Natural killer cell (primary cell): Measurements from ENCODE around the gene NTM. TPM values are rescaled to one million over a fixed set of nuclear protein-coding genes. Genes with fewer than 3 reads are reported as not detected.

Source experiments
- ATAC-seq, 3 donors: fragments of 150-1000 bp in 2 of 3; fragments of 200-7000 bp in 1 of 3; cut with Tn5 transposase; 1 replicate in 1 of 3; 2 replicates in 2 of 3; pipeline ENCODE4 v1.10.0; 2021; ENCODE audit warnings: mild to moderate bottlenecking in 2 of 3, moderate library complexity in 2 of 3
- DNase-seq, 2 donors: peaks; one replicate each; pipeline versions ENCODE4 v3.0.0 to v3.0.0-alpha.2; 2013 to 2021; ENCODE audit warnings: mixed read lengths in 1 of 2
- H3K27ac ChIP-seq: one replicate; pipeline ENCODE4 v1.5.1; 2013; ENCODE audit warnings: mild to moderate bottlenecking, low read length
- H3K27me3 ChIP-seq: one replicate; pipeline ENCODE4 v1.6.1; 2013; ENCODE audit warnings: low read length; ENCODE audit not compliant: control insufficient read depth, insufficient read depth
- H3K36me3 ChIP-seq: one replicate; pipeline ENCODE4 v1.6.1; 2013; ENCODE audit warnings: low read length; ENCODE audit not compliant: control insufficient read depth, insufficient read depth
- H3K4me1 ChIP-seq: one replicate; pipeline ENCODE4 v1.6.1; 2013; ENCODE audit warnings: low read length; ENCODE audit not compliant: control insufficient read depth, insufficient read depth
- H3K4me3 ChIP-seq: one replicate; pipeline ENCODE4 v1.5.1; 2013; ENCODE audit warnings: low read length
- H3K9me3 ChIP-seq: one replicate; pipeline ENCODE4 v1.6.1; 2013; ENCODE audit warnings: low read length; ENCODE audit not compliant: control insufficient read depth, insufficient read depth
- H3K27ac Mint-ChIP-seq, 2 donors: one replicate each; pipeline ENCODE4 v1.8.0; 2022; ENCODE audit warnings: mild to moderate bottlenecking in 2 of 2, mixed read lengths in 2 of 2, moderate library complexity in 1 of 2
- H3K27me3 Mint-ChIP-seq, 2 donors: one replicate each; pipeline ENCODE4 v1.8.0; 2022; ENCODE audit warnings: low read depth in 2 of 2, mixed read lengths in 2 of 2
- H3K36me3 Mint-ChIP-seq: one replicate; pipeline ENCODE4 v1.8.0; 2022; ENCODE audit warnings: mixed read lengths
- H3K4me1 Mint-ChIP-seq, 2 donors: one replicate each; pipeline ENCODE4 v1.8.0; 2022; ENCODE audit warnings: mixed read lengths in 2 of 2
- H3K4me3 Mint-ChIP-seq: one replicate; pipeline ENCODE4 v1.8.0; 2022; ENCODE audit warnings: mild to moderate bottlenecking, moderate library complexity, mixed read lengths
- H3K9me3 Mint-ChIP-seq, 2 donors: one replicate each; pipeline ENCODE4 v1.8.0; 2022; ENCODE audit warnings: mixed read lengths in 2 of 2
- WGBS: methylation state at CpG from one replicate; pipeline ENCODE4 v1.1.7; 2013; ENCODE audit warnings: missing lambda C conversion rate; ENCODE audit not compliant: insufficient coverage; 5-methylcytosine and 5-hydroxymethylcytosine counted together
- intact Hi-C: fragments of 100-400 bp; cut with micrococcal nuclease; formaldehyde crosslinking; loops from one replicate; pipeline ENCODE4 v1.14.2; 2022
- total RNA-seq, 4 donors: library from RNA; stranded (reverse); fragments of 120-200 nt in 1 of 4; gene quantifications; one replicate each; pipeline versions ENCODE4 v1.2.3 to v1.2.4, GENCODE V29; 2013 to 2022
- TF ChIP-seq, protein P1 (sequence below): fragments of 200-600 bp; IDR thresholded peaks from one replicate; pipeline ENCODE4 v1.8.0; 2022; ENCODE audit warnings: antibody characterized with exemption

NTM gene
- total RNA-seq, 3 donors from 2014 or later (not counting 1 experiment from before 2014, with no cell fraction given): not detected

DNA sequence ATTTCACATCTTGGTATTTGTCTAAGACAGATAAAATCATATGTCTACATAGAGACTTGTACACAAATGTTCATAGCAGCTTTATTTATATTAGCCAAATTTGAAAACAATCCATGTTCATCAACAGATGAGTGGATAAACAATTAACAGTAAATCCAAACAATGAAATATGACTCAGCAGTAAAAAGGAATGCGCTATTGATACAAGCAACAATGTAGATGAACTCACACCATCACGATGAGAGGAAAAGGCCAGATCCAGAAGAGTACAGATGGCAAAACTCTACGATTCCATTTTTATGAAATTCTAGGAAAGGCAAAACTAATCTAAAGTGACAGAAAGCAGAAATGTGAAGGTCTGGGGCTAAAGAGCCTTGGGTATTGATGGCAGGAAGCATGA lies 384.3 kb downstream of the NTM start:
- Histone ChIP-seq H3K27ac (no peak overlapping the region), H3K4me1 (no peaks in the 10 kb centered on the region), H3K9me3 (no peaks in the 10 kb centered on the region), H3K4me3 (no peak overlapping the region), H3K36me3 (no peaks in the 10 kb centered on the region), H3K27me3 (no peaks in the 10 kb centered on the region)
- DNase-seq (no peak), ATAC-seq (no peak)
- TF ChIP-seq, protein P1, sequence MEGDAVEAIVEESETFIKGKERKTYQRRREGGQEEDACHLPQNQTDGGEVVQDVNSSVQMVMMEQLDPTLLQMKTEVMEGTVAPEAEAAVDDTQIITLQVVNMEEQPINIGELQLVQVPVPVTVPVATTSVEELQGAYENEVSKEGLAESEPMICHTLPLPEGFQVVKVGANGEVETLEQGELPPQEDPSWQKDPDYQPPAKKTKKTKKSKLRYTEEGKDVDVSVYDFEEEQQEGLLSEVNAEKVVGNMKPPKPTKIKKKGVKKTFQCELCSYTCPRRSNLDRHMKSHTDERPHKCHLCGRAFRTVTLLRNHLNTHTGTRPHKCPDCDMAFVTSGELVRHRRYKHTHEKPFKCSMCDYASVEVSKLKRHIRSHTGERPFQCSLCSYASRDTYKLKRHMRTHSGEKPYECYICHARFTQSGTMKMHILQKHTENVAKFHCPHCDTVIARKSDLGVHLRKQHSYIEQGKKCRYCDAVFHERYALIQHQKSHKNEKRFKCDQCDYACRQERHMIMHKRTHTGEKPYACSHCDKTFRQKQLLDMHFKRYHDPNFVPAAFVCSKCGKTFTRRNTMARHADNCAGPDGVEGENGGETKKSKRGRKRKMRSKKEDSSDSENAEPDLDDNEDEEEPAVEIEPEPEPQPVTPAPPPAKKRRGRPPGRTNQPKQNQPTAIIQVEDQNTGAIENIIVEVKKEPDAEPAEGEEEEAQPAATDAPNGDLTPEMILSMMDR: no peak
- H3K36me3 Mint-ChIP-seq: no peaks in the 10 kb centered on the region
- H3K4me1 Mint-ChIP-seq: no peaks in the 10 kb centered on the region
- peaks cover 2 to 5% of the 10 kb centered on the region in 2 donors for H3K9me3 Mint-ChIP-seq
- WGBS: 95% methylated on average over 3 of the region's 3 CpGs
- no peak overlapping the region for H3K4me3 Mint-ChIP-seq
- H3K27ac Mint-ChIP-seq: no peak overlapping the region
- H3K27me3 Mint-ChIP-seq: no peaks in the 10 kb centered on the region
- intact Hi-C loops: no loop called here

DNA sequence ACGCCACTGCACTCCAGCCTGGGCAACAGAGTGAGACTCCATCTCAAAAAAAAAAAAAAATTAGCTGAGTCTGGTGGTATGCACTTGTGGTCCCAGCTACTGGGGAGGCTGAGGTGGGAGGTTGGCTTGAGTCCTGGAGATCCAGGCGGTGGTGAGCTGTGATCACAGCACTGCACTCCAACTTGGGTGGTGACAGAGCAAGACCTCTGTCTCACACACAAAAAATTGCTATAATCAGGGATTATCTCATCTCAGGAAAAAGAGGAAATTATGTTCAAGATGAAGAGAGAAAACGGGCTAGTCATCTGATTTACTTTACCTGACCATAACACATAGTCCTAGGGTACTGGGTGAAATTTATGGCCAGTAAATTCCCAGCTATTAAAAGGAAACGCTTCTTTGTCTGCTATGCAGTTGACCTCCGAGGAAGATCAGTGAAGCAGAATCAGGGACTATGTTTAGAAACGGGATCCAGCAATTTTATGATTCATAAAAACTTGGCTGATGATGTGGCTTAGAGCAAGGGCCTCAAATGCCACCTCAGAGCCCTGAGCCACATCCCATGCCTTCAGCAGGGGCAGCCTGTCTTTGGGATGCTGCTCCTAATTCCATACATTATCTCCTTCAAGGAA lies 386.2 kb downstream of the NTM start:
- DNase-seq: no peak
- intact Hi-C loops: no loop called here
- Histone ChIP-seq H3K9me3 (no peaks in the 10 kb centered on the region), H3K4me3 (no peak overlapping the region), H3K27me3 (no peaks in the 10 kb centered on the region), H3K27ac (no peak overlapping the region), H3K4me1 (no peaks in the 10 kb centered on the region), H3K36me3 (no peaks in the 10 kb centered on the region)
- TF ChIP-seq, protein P1: no peak
- ATAC-seq: no peak
- Mint-ChIP-seq H3K27ac (no peak overlapping the region), H3K4me3 (no peak overlapping the region), H3K36me3 (no peaks in the 10 kb centered on the region), H3K9me3 (peaks cover 2 to 5% of the 10 kb centered on the region in 2 donors), H3K4me1 (no peaks in the 10 kb centered on the region), H3K27me3 (no peaks in the 10 kb centered on the region)
- 74% methylated on average over 5 of the region's 6 CpGs for WGBS

DNA sequence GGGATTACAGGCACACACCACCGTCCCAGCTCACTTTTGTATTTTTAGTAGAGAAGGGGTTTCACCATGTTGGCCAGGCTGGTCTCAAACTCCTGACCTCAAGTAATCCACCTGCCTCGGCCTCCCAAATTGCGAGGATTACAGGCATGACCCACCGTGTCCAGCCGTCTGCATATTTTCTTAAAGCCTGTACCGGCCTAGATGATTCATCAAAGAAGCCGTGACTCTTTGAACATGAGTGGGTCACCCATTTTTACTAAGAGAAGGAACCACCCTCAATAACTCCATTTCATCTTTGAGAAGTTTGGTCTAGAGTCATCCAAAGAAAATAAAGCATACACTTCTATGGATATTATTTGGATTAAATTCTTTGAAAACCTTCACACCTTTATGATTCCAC lies 388.3 kb downstream of the NTM start:
- no peak overlapping the region for H3K27ac Mint-ChIP-seq
- no peaks in the 10 kb centered on the region for H3K27me3 Mint-ChIP-seq
- H3K36me3 Mint-ChIP-seq: no peaks in the 10 kb centered on the region
- H3K27me3 ChIP-seq: no peaks in the 10 kb centered on the region
- TF ChIP-seq, protein P1: no peak
- ATAC-seq: no peak
- H3K9me3 ChIP-seq: no peaks in the 10 kb centered on the region
- no peaks in the 10 kb centered on the region for H3K4me1 ChIP-seq
- peaks cover 2 to 5% of the 10 kb centered on the region in 2 donors for H3K9me3 Mint-ChIP-seq
- WGBS: 90% methylated on average over 7 of the region's 7 CpGs
- intact Hi-C loops: no loop called here
- no peak overlapping the region for H3K27ac ChIP-seq
- H3K4me1 Mint-ChIP-seq: no peaks in the 10 kb centered on the region
- DNase-seq: no peak
- H3K36me3 ChIP-seq: no peaks in the 10 kb centered on the region
- no peak overlapping the region for H3K4me3 ChIP-seq
- no peak overlapping the region for H3K4me3 Mint-ChIP-seq

DNA sequence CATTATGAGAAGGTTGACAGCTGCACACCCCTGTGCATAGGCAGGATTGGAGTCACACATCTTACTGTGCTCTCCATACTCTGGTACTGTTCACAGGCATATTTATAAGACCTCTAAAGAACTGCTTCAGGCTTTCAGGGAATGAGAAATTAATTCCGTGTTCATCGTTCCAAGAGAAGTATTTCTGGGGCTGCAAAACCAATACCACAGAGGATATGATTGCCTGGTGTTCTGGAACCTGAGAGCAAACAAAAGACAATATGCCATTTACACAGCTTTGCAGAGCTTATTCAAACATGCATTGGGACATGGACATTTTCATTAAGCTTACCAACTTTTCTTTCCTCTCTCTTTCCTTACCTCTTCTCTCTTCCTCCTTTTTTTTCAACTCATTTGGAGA lies 388.7 kb downstream of the NTM start:
- Mint-ChIP-seq H3K4me3 (no peak overlapping the region), H3K27me3 (no peaks in the 10 kb centered on the region), H3K27ac (no peak overlapping the region), H3K4me1 (no peaks in the 10 kb centered on the region), H3K36me3 (no peaks in the 10 kb centered on the region), H3K9me3 (peaks cover 2 to 5% of the 10 kb centered on the region in 2 donors)
- 98% methylated on average over 2 of the region's 2 CpGs for WGBS
- intact Hi-C loops: no loop called here
- H3K27me3 ChIP-seq: no peaks in the 10 kb centered on the region
- no peaks in the 10 kb centered on the region for H3K36me3 ChIP-seq
- H3K27ac ChIP-seq: no peak overlapping the region
- ATAC-seq (no peak), DNase-seq (no peak)
- no peaks in the 10 kb centered on the region for H3K9me3 ChIP-seq
- TF ChIP-seq, protein P1: no peak
- H3K4me3 ChIP-seq: no peak overlapping the region
- no peaks in the 10 kb centered on the region for H3K4me1 ChIP-seq
